T-helper 1 cell (primary cell): ENCODE results near the gene POLR3H.
"Not testable (repeated sequence)": the region's sequence is repeated elsewhere in the genome, so short reads cannot be mapped to it uniquely, and the experiment has no call there.

ENCODE experiments used
- DNase-seq, 5 donors: peaks; one replicate each; pipeline ENCODE4 v3.0.0-alpha.2; 2012 to 2020

The POLR3H gene

DNA sequence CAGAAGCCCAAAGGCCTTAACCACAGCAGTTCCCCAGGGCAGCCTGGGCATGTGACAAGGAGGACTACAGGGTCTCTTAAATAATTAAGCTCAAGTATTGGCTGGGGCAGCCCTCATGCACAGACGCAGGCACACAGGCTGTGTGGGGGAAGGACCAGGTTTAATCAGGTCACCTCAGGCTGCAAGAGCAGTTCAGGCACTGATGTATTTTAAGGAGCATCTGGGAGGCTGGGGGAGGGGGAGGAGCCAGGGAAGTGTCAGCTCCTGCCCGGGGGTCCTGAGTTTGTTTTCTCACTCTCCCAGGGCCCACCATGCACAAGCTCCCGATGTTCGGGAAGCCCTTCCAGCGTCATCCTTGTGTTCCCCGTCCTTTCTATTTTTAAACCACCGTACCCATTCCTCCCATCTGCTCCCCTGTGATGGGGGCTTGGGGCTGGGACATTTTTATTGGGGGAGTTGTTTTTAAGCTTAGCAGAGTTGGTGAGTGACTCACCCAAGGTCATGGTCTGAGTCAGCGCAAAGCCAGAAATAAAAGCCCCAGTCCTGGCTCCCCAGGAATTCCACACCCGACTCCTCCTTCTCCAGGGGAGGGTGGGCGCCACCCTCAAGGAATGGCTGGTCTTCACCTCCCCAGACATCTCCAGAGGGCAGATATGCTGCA, 18.9 kb upstream of the POLR3H start:
- DNase-seq, result no peak

DNA sequence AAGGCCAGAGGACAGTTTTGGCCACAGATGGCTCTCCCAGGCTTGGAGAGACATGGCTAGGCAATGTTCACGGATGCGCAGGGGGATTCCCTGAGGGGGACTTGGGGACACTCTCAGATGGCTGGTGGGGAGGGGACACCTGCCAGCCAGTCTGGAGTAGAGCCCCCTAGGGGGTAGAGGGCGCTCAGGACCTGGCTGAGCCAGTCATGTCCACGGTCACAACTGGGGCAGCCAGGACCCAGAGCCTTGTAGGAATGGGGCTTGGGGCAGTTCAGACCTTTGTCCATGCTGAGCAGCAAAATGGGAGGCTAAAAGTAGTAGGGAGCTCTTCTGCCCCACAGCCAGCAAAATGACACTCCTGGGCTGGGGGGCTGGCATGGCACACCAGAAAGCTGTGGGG, 18.2 kb upstream of the POLR3H start:
- no peak for DNase-seq

DNA sequence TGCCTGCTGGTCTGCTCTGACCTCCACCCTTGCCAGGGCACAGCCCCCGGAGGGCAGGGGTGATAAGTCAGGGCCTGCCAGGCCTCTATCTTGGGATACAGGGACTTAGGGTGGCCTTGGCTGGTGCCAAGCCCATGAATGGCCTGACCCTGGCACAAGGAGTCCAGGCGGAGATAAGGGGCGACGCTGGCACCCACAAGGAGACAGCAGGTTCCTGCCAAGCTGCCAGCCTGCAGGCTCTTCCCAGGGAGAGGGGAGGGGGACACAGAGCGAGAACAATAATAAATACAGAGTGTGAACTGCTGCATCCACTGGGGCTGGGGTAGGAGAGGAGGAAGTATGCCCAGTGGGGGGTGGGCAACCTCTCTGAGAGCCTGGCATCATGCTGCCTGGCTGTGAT, 17.5 kb upstream of the POLR3H start:
- no peak for DNase-seq

DNA sequence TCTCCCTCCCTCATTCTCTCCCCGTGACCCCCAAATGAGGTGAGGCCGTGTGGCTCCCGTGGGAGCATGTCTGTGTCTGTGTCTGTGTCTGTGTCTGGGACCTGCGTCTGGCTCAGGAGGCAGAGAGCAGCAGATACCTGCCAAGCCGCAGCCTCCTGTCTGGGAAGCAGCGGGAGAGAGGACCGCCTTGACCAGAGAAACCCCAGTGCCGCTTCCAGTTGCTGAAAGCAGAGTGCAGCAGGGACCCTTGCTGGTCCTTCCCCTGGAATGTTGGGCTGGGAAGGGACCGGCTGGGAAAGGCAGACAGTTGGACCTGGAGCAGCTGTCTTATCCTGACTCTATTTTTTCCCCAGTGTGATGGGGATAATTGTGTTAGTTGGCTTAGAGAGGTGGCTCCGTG, 17.1 kb upstream of the POLR3H start:
- no peak for DNase-seq

DNA sequence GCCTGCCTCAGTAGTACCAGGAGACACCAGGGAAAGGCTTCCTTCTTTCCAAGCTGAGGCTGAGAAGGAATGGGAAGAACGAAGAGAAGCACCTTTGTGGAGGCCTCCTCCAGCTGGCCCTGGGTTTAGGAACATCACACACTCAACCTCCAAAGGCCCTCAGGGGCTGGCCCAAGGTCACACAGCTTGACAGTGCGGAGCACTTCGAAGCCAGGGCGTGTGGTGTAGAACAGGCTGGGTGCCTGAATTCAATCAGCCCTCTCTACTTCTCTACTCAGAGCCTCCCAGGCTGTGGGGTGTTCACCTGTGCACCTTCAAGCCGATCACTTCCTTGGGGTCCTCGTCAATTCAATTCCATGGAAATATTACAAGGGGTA, 15.8 kb upstream of the POLR3H start:
- DNase-seq, result no peak

DNA sequence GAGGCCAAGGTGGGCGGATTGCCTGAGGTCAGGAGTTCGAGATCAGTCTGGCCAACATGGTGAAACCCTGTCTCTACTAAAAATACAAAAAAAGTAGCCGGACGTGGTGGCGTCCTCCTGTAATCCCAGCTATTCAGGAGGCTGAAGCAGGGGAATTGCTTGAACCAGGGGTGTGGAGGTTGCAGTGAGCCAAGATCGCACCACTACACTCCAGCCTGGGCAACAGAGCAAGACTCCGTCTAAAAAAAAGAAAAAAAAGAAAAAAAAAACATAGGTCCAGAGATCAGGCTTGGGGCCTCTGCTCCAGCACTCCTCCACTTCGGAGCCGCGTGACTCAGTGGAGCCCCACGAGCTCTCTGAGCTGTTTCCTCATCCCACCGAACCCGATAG, 14.0 kb upstream of the POLR3H start:
- DNase-seq, result not testable (repeated sequence)

DNA sequence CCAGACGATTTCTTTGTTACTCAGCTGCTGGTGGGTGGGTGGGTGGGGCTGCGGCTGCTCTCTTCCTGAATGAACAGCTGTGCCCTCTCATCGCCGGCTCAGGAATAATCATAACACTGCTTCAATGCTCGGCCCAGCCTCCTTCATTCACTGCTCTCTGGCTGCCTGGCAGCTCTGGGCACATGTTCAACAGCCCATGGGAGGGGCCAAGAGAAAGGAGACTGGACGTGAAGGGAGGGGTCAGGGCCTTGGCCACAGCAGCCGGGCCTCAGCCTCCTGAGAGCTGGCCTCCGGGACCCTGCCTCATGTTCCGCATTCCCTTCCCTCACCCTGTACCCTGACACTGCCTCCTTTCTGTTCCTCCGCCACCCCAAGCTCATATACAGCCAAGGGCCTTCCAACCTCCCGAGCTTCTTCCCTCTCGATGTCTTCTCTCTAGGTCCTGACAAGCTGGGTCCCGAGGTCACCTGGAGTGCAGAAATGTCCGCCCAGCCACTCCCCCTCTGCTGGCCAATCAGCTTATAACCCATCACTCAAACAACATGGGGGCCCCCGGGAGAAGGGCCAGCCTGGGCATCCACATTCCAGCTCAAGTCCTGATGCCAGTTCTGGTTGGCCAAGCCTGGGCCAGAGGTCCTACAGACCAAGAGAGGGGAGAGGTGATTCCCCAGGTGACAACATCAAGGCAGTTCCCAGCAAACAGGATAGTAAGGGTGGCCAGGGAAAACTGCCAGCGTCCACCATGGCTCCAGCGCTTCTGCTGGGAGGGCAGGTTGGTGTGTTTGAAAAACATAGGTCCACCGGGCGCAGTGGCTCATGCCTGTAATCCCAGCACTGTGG, 13.4 kb upstream of the POLR3H start:
- DNase-seq, result no peak

DNA sequence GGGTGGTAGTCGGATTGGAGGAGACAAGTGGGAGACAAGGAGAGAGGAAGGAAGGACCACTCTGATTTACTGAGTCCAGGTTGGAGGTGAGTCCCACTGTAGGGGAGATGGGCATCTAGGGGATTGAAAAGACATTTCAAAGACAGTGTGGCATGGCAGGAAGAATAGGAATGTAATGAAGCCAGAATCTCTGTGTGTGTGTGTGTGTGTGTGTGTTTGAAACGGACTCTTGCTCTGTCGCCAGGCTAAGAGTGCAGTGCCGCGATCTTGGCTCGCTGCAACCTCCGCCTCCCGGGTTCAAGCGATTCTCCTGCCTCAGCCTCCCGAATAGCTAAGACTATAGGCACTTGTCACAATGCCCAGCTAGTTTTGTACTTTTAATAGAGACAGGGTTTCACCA, 12.3 kb upstream of the POLR3H start:
- no peak for DNase-seq

DNA sequence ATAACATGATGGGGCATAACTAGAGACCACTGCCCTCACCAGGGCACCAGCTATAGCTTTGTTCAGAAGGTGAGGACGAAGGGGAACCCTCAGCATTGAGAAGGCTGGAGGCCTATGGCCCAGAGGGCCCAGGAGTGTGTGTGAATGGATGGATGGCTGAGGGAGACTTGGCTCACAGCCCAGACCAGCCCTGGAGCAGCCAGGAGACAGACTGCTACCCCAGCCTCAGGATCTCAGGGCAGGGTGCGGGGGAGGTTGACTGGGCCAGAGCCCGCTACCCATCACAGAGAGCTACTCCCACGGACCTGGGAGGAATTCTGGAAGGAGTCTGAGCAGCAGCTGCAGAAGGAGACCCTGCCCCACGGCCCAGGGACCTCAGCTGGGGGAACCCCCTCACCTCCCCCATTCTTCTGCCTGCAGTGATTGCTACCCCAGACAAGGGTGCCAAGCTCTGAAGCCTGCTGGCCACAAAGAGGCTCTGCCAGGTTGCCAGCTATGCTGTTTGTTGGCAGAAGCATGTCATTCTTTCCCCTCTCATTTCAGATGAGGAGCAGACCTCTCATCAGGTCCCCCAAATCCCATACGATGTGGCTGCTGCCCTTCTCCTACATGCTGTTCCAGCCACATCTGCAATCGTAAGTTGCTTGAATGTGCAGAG, 11.2 kb upstream of the POLR3H start:
- DNase-seq, result no peak

DNA sequence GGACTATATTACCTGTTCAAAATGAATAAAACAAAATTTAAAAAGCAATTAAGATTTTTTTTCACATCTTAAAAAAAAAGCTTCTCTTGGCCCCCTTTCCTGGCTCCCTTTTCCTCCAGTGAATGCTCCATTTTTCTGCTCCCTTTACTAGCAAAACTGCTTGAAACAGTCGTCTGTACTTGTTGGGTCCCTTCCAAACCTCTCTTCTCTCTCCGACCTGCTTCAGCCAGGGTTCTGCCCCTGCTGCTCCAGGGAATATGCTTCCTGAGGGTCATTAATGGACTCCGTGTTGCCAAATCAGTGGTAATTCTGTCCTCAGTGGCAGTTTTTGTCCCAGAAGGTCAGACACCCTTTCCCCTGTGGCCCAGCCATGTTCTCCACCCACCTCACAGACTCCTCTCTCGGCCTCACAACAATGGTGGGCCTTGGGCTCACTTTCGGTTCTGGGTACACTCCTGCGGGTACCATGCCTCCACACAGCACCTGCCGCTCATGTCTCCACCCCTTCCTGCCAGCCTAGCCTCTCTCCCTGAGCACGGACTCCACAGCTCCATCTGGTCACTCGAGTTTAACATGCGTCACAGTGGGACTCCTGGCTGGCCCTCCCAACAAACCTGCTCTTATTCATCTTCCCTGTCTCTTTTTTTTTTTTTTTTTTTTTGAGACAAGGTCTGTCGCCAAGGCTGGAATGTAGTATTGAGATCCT, 7.8 kb upstream of the POLR3H start:
- no peak for DNase-seq

DNA sequence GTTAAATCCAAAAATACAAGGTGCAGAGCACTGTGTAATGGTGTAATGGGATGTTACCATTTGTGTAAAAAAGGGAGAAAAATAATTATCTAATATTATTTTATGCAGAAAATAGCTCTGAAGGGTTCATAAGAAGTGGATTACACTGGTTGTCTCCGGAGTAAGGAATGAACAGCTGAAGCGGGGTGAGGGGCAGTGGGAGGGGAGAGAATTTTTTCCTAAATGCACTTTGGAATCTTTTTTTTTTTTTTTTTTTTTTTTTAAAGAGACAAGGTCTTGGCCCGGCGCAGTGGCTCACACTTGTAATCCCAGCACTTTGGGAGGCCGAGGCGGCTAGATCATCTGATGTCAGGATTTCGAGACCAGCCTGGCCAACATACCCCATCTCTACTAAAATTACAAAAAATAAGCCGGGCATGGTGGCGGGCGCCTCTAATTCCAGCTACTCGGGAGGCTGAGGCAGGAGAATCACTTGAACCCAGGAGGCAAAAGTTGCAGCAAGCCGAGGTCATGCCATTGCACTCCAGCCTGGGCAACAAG, 6.8 kb upstream of the POLR3H start:
- DNase-seq, result no peak

DNA sequence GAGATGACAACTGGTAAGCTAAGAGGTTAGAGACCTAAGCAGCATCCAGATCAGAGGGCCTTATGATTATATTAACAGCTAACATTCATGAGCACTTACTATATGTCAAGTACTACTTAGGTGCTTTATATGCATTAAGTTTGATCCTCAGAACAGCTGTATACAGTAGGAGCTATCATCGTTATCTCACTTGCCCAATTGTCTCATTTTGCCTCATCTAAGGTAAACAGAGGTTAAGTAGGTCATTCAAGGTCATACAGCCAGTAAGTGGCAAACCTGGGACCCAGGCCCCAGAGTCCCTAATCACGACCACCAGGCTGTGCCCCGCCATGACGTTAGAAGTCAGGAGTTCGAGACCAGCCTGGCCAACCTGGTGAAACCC, 4.6 kb upstream of the POLR3H start:
- no peak for DNase-seq

DNA sequence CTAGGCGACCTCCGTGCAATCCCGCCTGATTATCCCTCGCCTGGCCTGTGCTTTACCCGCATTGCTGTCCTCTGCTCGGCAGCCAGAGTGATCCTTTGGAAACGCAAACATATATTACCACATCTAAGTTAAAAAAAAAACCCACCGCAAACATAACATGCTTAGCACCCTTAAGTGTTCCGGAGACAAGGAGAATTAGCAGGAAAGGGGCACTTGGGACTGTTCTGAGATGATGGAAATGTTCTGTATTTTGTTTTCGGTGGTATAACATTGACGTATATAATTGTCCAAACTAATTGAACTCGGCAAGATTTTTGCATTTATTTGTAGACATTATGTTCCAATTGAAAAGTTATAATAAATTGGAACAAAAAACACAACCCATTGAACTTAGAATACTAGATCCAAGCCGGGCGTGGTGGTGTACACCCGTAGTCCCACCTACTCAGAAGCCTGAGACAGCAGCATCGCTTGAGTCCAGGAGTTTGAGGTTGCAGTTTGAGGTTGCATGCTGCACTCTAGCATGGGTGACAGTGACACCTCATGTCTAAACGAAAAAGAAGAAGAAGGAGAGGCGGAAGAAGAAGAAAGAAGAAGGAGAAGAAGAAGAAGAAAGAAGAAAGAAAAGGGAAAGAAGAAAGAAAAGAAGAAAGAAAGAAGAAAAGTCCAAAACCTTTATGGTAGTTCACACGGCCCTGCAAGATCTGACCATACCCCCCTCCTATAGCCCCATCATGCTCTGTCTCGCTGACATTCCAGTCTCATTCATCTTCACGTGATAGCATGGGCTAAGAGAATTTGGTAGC, 604 bp upstream of the POLR3H start:
- DNase-seq, result no peak

DNA sequence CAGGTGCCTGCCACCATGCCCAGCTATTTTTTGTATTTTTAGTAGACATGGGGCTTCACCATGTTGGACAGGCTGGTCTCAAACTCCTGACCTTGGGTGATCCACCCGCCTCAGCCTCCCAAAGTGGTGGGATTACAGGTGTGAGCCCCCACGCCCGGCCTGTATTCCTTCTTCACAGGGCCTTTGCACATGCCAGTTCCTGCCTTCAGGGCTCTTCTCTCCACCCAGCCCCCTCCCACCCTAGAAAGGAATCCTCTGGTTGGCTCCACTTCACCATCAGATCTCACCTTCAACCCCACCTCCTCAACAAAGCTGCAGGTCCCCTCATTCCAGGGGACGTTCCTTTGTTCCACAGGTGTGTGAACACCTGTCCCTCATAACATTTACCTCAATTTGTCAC, 2.0 kb downstream of the POLR3H start:
- DNase-seq, result no peak

DNA sequence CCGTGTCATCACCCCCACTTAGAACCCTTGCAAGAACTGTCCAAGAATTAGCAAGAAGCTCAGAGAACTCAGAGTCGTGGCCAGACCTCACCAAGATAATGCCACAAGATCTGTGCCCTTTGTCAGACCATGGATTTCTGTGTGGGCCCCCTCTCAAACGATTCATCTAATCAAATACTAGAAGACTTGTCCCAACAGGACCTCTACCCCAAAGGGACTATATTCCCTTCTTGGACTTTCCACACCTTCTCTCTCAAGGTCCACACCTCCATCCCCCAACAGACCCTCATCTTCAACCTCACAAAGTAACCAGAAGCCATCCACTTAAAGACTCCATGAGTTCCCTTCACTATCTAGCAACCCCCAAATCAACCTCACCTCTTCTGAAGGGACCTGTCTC, 2.8 kb downstream of the POLR3H start:
- no peak for DNase-seq

DNA sequence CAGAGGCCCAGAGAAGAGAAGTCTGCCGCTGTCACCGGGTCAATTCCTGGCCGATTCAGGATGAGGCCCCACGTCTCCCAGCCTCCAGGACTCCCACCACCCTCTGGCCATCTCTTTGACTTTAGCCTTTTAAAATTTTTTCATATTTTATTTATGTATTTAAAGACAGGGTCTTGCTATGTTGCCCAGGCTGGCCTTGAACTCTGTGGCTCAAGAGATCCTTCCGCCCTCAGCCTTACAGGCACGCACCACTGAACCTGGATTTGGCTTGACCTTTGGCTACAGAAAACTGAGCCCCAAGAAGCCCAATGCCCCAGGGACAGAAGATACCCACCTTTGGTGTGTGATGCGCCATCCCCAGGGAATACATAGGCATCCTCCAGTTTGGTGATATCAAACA, 3.9 kb downstream of the POLR3H start:
- DNase-seq, result no peak

DNA sequence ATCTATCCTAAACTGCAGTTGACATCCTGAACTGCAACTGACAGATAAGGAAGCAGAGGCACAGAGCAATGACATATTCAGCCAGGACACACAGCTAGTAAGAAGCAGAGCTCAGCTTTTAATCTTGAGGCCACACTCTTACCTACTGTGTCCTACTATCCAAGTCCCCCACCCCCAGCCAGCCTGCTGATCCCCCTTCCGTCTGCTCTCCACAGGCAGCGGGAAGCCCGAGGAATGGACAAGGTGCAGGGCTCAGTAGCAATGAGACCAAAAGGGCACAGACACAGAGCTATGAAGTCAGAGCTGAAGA, 4.3 kb downstream of the POLR3H start:
- DNase-seq, result no peak

DNA sequence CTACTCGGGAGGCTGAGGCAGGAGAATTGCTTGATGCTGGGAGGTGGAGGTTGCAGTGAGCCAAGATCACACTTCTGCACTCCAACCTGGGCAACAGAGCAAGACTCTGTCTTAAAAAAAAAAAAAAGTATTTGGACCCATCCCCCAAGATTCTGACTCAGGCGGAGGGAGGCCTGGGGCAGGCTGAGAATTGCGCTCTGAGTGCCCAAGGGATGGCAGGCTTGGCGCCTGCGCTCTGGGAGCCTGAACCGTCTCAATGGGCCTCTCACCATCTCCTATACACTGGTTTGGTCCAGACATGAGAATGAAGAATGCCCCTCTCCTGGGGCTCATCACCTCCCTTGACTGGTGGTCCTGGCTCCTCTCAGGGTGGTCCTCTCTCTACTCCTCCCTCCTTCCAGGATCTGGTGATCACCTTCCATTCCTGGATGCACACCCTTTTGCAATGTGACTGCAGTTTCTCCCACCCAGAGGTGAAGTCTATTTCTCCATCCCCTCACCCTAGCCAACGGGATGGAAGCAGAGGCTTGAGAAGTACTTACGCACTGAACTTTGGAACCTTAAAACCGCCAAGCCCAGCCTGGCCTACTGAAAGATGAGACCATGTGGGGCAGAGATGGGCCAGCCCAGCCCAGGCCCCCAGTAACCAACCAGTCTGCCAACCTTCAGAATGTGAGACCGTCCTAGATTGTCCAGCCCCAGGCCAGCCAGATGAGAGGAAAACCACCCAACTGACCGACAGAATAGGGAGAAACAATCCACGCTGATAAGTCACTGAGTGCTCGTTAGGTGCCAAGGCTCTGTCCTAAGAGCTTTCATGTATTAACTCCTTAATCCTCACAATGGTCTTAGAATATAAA, 4.9 kb downstream of the POLR3H start:
- no peak for DNase-seq

DNA sequence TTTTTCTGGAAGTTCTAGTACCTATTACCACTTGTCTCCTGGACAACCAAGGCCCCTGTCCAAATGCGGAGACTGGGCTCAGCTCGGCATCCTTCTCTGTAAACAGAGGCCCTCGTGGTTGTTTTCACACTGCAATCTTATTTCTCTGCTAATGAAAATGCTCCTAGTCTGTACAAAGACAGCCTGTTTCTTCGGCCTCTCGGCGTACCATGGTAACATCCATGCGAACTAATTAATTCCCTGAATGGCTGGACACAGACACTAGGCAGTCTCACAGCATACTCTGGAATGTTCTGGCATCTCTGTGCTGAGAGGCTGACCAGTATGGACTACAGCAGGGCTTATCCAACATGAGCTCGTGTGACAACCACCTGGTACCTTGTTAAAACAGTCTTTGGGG, 5.7 kb downstream of the POLR3H start:
- no peak for DNase-seq

DNA sequence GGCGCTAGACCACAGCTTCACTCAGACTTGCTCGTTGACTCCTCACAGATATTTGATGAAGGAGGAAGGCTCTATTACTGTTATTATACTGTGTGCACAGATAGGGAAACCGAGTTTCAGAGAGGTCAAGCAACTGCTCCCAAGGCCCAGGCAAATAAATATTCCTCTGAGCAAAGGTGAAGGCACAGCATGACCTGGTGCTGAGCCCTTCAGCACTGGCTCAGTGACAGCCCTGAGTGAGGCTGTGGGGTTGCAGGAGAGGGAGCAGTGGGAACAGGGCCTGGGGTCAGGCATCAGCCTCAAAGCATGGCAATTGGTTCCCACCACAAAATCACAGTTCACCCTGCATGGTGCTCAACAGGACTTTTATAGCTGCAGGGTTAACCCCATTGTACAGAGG, 7.1 kb downstream of the POLR3H start:
- DNase-seq, result no peak

DNA sequence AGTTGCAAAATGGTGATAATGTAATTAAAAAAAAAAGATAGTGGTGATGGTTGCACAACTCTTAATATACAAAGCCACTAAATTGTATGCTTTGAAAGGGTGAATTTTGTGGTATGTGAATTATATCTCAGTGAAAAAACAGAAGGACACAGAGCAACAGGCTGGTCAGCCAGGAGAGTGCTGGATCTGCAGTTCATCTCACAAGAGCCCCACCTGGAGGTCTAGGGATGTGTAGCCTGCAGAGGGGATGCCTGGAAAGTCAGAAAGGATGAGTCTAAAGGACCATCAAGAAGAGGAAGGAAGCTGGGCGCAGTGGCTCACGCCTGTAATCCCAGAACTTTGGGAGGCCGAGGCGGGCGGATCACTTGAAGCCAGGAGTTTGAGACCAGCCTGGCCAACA, 9.0 kb downstream of the POLR3H start:
- no peak for DNase-seq

DNA sequence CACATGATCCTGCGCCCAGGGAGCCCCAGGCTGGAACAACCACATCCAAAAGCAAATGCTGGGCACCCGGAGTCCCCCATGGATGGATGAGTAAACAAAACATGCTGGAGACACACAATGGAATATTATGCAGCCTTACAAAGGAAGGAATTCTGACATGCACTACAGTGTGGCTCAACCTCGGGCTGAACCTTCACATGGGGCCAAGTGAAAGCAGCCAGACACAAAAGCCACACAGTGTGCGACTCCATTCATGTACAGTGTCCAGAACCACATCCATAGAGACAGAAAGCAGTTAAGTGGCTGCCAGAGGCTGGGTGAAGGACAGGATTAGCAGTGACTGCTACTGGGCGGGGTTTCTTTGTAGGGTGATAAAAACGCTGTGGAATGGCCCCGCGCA, 10.1 kb downstream of the POLR3H start:
- no peak for DNase-seq
